Osteocyte (in vitro differentiated cells): ENCODE data around the gene FTO. TPM values are rescaled to one million over a fixed set of nuclear protein-coding genes. Genes with fewer than 3 reads are reported as not detected.

Experiments
- DNase-seq: peaks from one replicate; pipeline ENCODE4 v3.0.0; 2021; ENCODE audit warnings: mixed read lengths; ENCODE audit not compliant: unreplicated experiment; ENCODE audit errors: extremely low spot score
- H3K27ac Mint-ChIP-seq: one replicate; pipeline ENCODE4 v1.8.0; 2021; ENCODE audit warnings: mild to moderate bottlenecking, mixed read lengths; ENCODE audit not compliant: unreplicated experiment
- H3K27me3 Mint-ChIP-seq: one replicate; pipeline ENCODE4 v1.8.0; 2021; ENCODE audit warnings: mixed read lengths; ENCODE audit not compliant: unreplicated experiment
- H3K36me3 Mint-ChIP-seq: one replicate; pipeline ENCODE4 v1.8.0; 2021; ENCODE audit warnings: mixed read lengths; ENCODE audit not compliant: unreplicated experiment
- H3K4me1 Mint-ChIP-seq: one replicate; pipeline ENCODE4 v1.8.0; 2021; ENCODE audit warnings: mixed read lengths; ENCODE audit not compliant: unreplicated experiment
- H3K4me3 Mint-ChIP-seq: one replicate; pipeline ENCODE4 v1.8.0; 2021; ENCODE audit warnings: mild to moderate bottlenecking, moderate library complexity, mixed read lengths; ENCODE audit not compliant: unreplicated experiment
- H3K9me3 Mint-ChIP-seq: one replicate; pipeline ENCODE4 v1.8.0; 2021; ENCODE audit warnings: mixed read lengths; ENCODE audit not compliant: unreplicated experiment
- CTCF ChIP-seq: fragments of 200-600 bp; sonication (generic); IDR thresholded peaks from 2 replicates; pipeline ENCODE4 v1.5.0; 2021; ENCODE audit warnings: antibody characterized with exemption, mild to moderate bottlenecking, moderate library complexity
- total RNA-seq: library from RNA; stranded (reverse); gene quantifications from 2 replicates; pipeline ENCODE4 v1.2.1, GENCODE V29; 2021

The FTO gene
- total RNA-seq, 1 donor from 2014 or later: 108 TPM

GRCh38 chr16:53924331-53925106 is 220.6 kb downstream of the FTO start:
- no peak for TF ChIP-seq CTCF
- no peak for DNase-seq
- Mint-ChIP-seq H3K36me3 (peaks cover 2% of the 10 kb centered on the region), H3K27ac (no peak overlapping the region), H3K27me3 (no peaks in the 10 kb centered on the region), H3K4me1 (no peaks in the 10 kb centered on the region), H3K4me3 (no peak overlapping the region), H3K9me3 (no peaks in the 10 kb centered on the region)

GRCh38 chr16:53925107-53925410 is 221.1 kb downstream of the FTO start:
- no peak for TF ChIP-seq CTCF
- no peaks in the 10 kb centered on the region for H3K9me3 Mint-ChIP-seq
- H3K27me3 Mint-ChIP-seq: no peaks in the 10 kb centered on the region
- H3K4me1 Mint-ChIP-seq: no peaks in the 10 kb centered on the region
- no peak overlapping the region for H3K4me3 Mint-ChIP-seq
- DNase-seq: no peak
- H3K36me3 Mint-ChIP-seq: peaks cover 2% of the 10 kb centered on the region
- no peak overlapping the region for H3K27ac Mint-ChIP-seq

GRCh38 chr16:53925526-53925925 is 221.6 kb downstream of the FTO start:
- Mint-ChIP-seq H3K4me3 (no peak overlapping the region), H3K36me3 (peaks cover 2% of the 10 kb centered on the region), H3K27ac (no peak overlapping the region), H3K4me1 (no peaks in the 10 kb centered on the region), H3K9me3 (no peaks in the 10 kb centered on the region), H3K27me3 (no peaks in the 10 kb centered on the region)
- no peak for TF ChIP-seq CTCF
- DNase-seq: no peak

- DNase-seq: no peak
- H3K27me3 Mint-ChIP-seq: no peaks in the 10 kb centered on the region
- no peak overlapping the region for H3K4me3 Mint-ChIP-seq
- peaks cover 5% of the 10 kb centered on the region for H3K36me3 Mint-ChIP-seq
- H3K9me3 Mint-ChIP-seq: no peaks in the 10 kb centered on the region
- H3K27ac Mint-ChIP-seq: no peak overlapping the region
- no peak for TF ChIP-seq CTCF
- no peaks in the 10 kb centered on the region for H3K4me1 Mint-ChIP-seq
Measured at GRCh38 chr16:53926209-53926608, 222.3 kb downstream of the FTO start.

GRCh38 chr16:53932975-53933374 is 229.0 kb downstream of the FTO start:
- H3K27ac Mint-ChIP-seq: peak overlapping the region; percentile 29
- H3K27me3 Mint-ChIP-seq: no peaks in the 10 kb centered on the region
- H3K4me1 Mint-ChIP-seq: peaks cover 10% of the 10 kb centered on the region
- no peak for DNase-seq
- peaks cover 11% of the 10 kb centered on the region for H3K36me3 Mint-ChIP-seq
- no peak overlapping the region for H3K4me3 Mint-ChIP-seq
- H3K9me3 Mint-ChIP-seq: no peaks in the 10 kb centered on the region
- no peak for TF ChIP-seq CTCF
